KMS-11 (cell line): Measurements from ENCODE around the gene ZNF582.
A peak's percentile ranks its signal among the peaks of the same experiment; 100 is the strongest.

Experiments
- H2AFZ ChIP-seq: fragments of 200-600 bp; sonication (generic); 2 replicates; pipeline ENCODE4 v1.6.1; 2016; ENCODE audit warnings: antibody characterized with exemption, mixed run types, low read depth
- H3K27ac ChIP-seq: fragments of 200-600 bp; sonication (generic); 2 replicates; pipeline ENCODE4 v1.6.1; 2016; ENCODE audit warnings: mild to moderate bottlenecking, mixed run types
- H3K27me3 ChIP-seq: fragments of 200-600 bp; sonication (generic); 2 replicates; pipeline ENCODE4 v1.6.1; 2017; ENCODE audit warnings: mild to moderate bottlenecking, low read depth, mixed run types, moderate library complexity; ENCODE audit not compliant: insufficient read depth
- H3K36me3 ChIP-seq: fragments of 200-600 bp; sonication (generic); 2 replicates; pipeline ENCODE4 v1.6.1; 2017; ENCODE audit warnings: mild to moderate bottlenecking, mixed run types; ENCODE audit not compliant: insufficient read depth
- H3K4me1 ChIP-seq: fragments of 200-600 bp; sonication (generic); 2 replicates; pipeline ENCODE4 v1.6.1; 2016; ENCODE audit warnings: mild to moderate bottlenecking, low read depth, mixed run types; ENCODE audit not compliant: poor library complexity, severe bottlenecking
- H3K4me2 ChIP-seq: fragments of 200-600 bp; sonication (generic); 2 replicates; pipeline ENCODE4 v1.7.0; 2016; ENCODE audit warnings: mild to moderate bottlenecking, mixed run types
- H3K4me3 ChIP-seq: fragments of 200-600 bp; sonication (generic); IDR thresholded peaks from 2 replicates; pipeline ENCODE4 v1.6.1; 2017; ENCODE audit warnings: low read depth, low read length, mixed read lengths; ENCODE audit not compliant: insufficient read depth
- H3K79me2 ChIP-seq: fragments of 200-600 bp; sonication (generic); 2 replicates; pipeline ENCODE4 v1.6.1; 2016; ENCODE audit warnings: low read depth, mixed run types; ENCODE audit not compliant: insufficient read depth
- H3K9ac ChIP-seq: fragments of 200-600 bp; sonication (generic); 2 replicates; pipeline ENCODE4 v1.6.1; 2016; ENCODE audit warnings: mild to moderate bottlenecking, mixed run types
- H4K20me1 ChIP-seq: fragments of 200-600 bp; sonication (generic); 2 replicates; pipeline ENCODE4 v1.6.1; 2016; ENCODE audit warnings: mild to moderate bottlenecking, mixed run types; ENCODE audit not compliant: insufficient read depth
- TF ChIP-seq, protein P1 (sequence below): fragments of 200-600 bp; sonication (generic); conservative IDR thresholded peaks from 2 replicates; pipeline ENCODE4 v1.6.1; 2017; ENCODE audit warnings: low read depth, mild to moderate bottlenecking, antibody characterized with exemption, low read length, moderate library complexity, mixed read lengths

Gene ZNF582

DNA sequence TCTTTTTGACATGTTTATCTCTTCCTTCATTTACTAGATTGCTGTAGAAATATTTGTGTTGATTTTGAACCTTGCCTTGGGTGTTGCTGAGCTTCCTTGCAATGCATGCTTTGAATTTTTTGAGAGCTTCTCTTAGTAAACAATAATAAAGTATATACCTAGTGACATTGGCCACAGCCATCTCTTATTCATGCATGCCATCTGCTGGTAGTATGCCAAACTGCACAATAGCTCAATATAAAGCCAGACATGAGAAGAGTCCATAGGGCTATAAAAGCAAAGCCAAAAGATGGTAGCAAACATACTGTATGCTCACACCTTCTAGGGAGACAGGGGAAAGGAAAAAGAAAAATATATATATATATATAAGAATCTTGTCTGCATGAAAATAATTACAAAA, 59.8 kb downstream of the ZNF582 start:
- TF ChIP-seq, protein P1, sequence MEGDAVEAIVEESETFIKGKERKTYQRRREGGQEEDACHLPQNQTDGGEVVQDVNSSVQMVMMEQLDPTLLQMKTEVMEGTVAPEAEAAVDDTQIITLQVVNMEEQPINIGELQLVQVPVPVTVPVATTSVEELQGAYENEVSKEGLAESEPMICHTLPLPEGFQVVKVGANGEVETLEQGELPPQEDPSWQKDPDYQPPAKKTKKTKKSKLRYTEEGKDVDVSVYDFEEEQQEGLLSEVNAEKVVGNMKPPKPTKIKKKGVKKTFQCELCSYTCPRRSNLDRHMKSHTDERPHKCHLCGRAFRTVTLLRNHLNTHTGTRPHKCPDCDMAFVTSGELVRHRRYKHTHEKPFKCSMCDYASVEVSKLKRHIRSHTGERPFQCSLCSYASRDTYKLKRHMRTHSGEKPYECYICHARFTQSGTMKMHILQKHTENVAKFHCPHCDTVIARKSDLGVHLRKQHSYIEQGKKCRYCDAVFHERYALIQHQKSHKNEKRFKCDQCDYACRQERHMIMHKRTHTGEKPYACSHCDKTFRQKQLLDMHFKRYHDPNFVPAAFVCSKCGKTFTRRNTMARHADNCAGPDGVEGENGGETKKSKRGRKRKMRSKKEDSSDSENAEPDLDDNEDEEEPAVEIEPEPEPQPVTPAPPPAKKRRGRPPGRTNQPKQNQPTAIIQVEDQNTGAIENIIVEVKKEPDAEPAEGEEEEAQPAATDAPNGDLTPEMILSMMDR: peak; percentile 92
- no peak overlapping the region for H2AFZ ChIP-seq
- H3K4me2 ChIP-seq: no peak overlapping the region
- H3K27ac ChIP-seq: no peak overlapping the region
- no peaks in the 10 kb centered on the region for H4K20me1 ChIP-seq
- no peaks in the 10 kb centered on the region for H3K36me3 ChIP-seq
- no peaks in the 10 kb centered on the region for H3K4me1 ChIP-seq
- H3K4me3 ChIP-seq: no peak overlapping the region
- no peak overlapping the region for H3K9ac ChIP-seq
- no peaks in the 10 kb centered on the region for H3K27me3 ChIP-seq
- H3K79me2 ChIP-seq: no peaks in the 10 kb centered on the region
